Thyroid gland (tissue), 4 donors: ENCODE measurements around the gene MCUR1.

Experiments used
- POLR2A ChIP-seq, 2 donors: fragments of 450-650 bp; IDR thresholded peaks; one replicate each; pipeline ENCODE4 v1.6.1; 2017; ENCODE audit warnings: antibody characterized with exemption in 2 of 2, mild to moderate bottlenecking in 2 of 2, moderate library complexity in 1 of 2
- TF ChIP-seq, protein P1 (sequence below), 6 experiments: fragments of 200-600 bp in 3 of 6; fragments of 450-650 bp in 3 of 6; sonication (generic) in 3 of 6; IDR thresholded peaks; one replicate each; pipeline ENCODE4 v1.5.1; 2016 to 2019; ENCODE audit warnings: antibody characterized with exemption in 6 of 6, mild to moderate bottlenecking in 2 of 6, inconsistent platforms in 1 of 6, moderate library complexity in 1 of 6

DNA sequence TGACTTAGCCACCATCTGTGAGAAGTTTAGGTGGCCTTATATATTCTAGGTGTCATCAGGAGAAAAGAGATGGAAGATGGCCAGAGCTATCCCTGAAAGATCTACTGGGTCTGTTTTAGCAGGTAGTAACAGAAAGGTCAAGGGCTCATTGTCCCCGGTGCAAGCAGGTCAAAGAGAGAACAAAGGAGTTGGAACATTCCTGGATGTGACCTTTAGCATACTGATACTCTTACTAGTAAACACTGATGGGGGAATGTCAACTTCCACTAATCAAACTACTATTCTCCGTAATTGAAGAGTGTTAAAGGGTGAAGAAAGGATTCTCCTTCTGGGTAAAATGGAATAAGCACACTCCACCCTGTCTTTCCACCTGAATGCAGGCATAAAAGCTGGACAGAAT is 4.0 kb upstream of the MCUR1 start:
- TF ChIP-seq POLR2A (IDR thresholded peaks at IDR 0.05), result no peak
- TF ChIP-seq, protein P1, sequence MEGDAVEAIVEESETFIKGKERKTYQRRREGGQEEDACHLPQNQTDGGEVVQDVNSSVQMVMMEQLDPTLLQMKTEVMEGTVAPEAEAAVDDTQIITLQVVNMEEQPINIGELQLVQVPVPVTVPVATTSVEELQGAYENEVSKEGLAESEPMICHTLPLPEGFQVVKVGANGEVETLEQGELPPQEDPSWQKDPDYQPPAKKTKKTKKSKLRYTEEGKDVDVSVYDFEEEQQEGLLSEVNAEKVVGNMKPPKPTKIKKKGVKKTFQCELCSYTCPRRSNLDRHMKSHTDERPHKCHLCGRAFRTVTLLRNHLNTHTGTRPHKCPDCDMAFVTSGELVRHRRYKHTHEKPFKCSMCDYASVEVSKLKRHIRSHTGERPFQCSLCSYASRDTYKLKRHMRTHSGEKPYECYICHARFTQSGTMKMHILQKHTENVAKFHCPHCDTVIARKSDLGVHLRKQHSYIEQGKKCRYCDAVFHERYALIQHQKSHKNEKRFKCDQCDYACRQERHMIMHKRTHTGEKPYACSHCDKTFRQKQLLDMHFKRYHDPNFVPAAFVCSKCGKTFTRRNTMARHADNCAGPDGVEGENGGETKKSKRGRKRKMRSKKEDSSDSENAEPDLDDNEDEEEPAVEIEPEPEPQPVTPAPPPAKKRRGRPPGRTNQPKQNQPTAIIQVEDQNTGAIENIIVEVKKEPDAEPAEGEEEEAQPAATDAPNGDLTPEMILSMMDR (IDR thresholded peaks at IDR 0.05), result no peak
